Hematopoietic multipotent progenitor cell treated with erythropoietin and hydrocortisone succinate and interleukin-3 and kit ligand, for 4 days (in vitro differentiated cells): ENCODE measurements around the gene ABHD16B.

ENCODE experiments used
- DNase-seq: peaks from one replicate; pipeline ENCODE4 v3.0.0-alpha.2; 2015

ABHD16B gene

GRCh38 chr20:63881451-63882226 is 20.3 kb downstream of the ABHD16B start:
- DNase-seq, result no peak

GRCh38 chr20:63882257-63883200 is 21.2 kb downstream of the ABHD16B start:
- no peak for DNase-seq

GRCh38 chr20:63883201-63883593 is 21.9 kb downstream of the ABHD16B start:
- DNase-seq, result no peak

- no peak for DNase-seq
Observed at GRCh38 chr20:63884506-63885263, 23.4 kb downstream of the ABHD16B start.

GRCh38 chr20:63885264-63886053 is 24.2 kb downstream of the ABHD16B start:
- no peak for DNase-seq

GRCh38 chr20:63886054-63886419 is 24.7 kb downstream of the ABHD16B start:
- DNase-seq, result no peak

GRCh38 chr20:63886921-63887320 is 25.6 kb downstream of the ABHD16B start:
- no peak for DNase-seq

GRCh38 chr20:63889241-63890200 is 28.2 kb downstream of the ABHD16B start:
- DNase-seq, result no peak

- DNase-seq, result no peak
Observed at GRCh38 chr20:63890201-63890576, 28.9 kb downstream of the ABHD16B start.

- no peak for DNase-seq
Observed at GRCh38 chr20:63890616-63891015, 29.3 kb downstream of the ABHD16B start.

- peak; percentile 47 for DNase-seq
Observed at GRCh38 chr20:63891061-63892002, 30.0 kb downstream of the ABHD16B start.

- no peak for DNase-seq
Observed at GRCh38 chr20:63892402-63892801, 31.1 kb downstream of the ABHD16B start.

GRCh38 chr20:63893999-63894357 is 32.7 kb downstream of the ABHD16B start:
- no peak for DNase-seq

GRCh38 chr20:63894358-63895201 is 33.3 kb downstream of the ABHD16B start, which contains the start of gene DNAJC5:
DNAJC5 (plus strand) TSS chr20:63895126; CDS start chr20:63928346, 33,220 bp downstream.
- peak; percentile 98 for DNase-seq

GRCh38 chr20:63895202-63895951 is 34.1 kb downstream of the ABHD16B start:
- DNase-seq, result peak; percentile 23

GRCh38 chr20:63895952-63896263 is 34.6 kb downstream of the ABHD16B start:
- DNase-seq, result peak; percentile 46

- peak; percentile 82 for DNase-seq
Observed at GRCh38 chr20:63896264-63897105, 35.2 kb downstream of the ABHD16B start.
